ENCODE results near the gene NUP210L.
"Not testable (repeated sequence)": the region's sequence is repeated elsewhere in the genome, so short reads cannot be mapped to it uniquely, and the experiment has no call there.

- not testable (repeated sequence) for TF ChIP-seq CTCF, EZH2phosphoT487, EZH2 (IDR thresholded peaks at IDR 0.05)
These were observed 173.1 kb downstream of the NUP210L start for GRCh38 chr1:153981735-153982134.
